Spleen (tissue), 11 donors: ENCODE measurements around the gene NMNAT3. TPM values are rescaled to one million over a fixed set of nuclear protein-coding genes. Genes with fewer than 3 reads are reported as not detected.

Experiments
- DNase-seq: peaks from one replicate; pipeline ENCODE4 v3.0.0-alpha.2; 2020
- H3K27ac ChIP-seq, 8 donors: fragments of 200-600 bp; sonication (generic) in 7 of 8; 1 replicate in 4 of 8; 2 replicates in 4 of 8; pipeline versions ENCODE4 v1.5.0 to v1.8.0; 2016 to 2021; ENCODE audit warnings: inconsistent platforms in 4 of 8, mild to moderate bottlenecking in 4 of 8, moderate library complexity in 1 of 8
- H3K27me3 ChIP-seq, 7 donors: fragments of 200-600 bp; sonication (generic) in 6 of 7; replicated peaks in 1 of 7; 1 replicate in 4 of 7; 2 replicates in 3 of 7; pipeline versions ENCODE4 v1.5.0 to v1.8.0; 2016 to 2021; ENCODE audit warnings: inconsistent platforms in 3 of 7, mild to moderate bottlenecking in 1 of 7
- H3K36me3 ChIP-seq, 6 donors: fragments of 200-600 bp; sonication (generic) in 5 of 6; 1 replicate in 4 of 6; 2 replicates in 2 of 6; pipeline versions ENCODE4 v1.5.0 to v1.8.0; 2016 to 2021; ENCODE audit warnings: inconsistent platforms in 2 of 6
- H3K4me1 ChIP-seq, 6 donors: fragments of 200-600 bp; sonication (generic) in 5 of 6; 1 replicate in 3 of 6; 2 replicates in 3 of 6; pipeline versions ENCODE4 v1.5.0 to v1.8.0; 2016 to 2021; ENCODE audit warnings: inconsistent platforms in 3 of 6
- H3K4me3 ChIP-seq, 8 donors: fragments of 200-600 bp; sonication (generic) in 7 of 8; 1 replicate in 4 of 8; 2 replicates in 4 of 8; pipeline versions ENCODE4 v1.5.0 to v1.8.0; 2016 to 2021; ENCODE audit warnings: inconsistent platforms in 4 of 8, mild to moderate bottlenecking in 4 of 8, moderate library complexity in 2 of 8
- H3K9me3 ChIP-seq, 8 donors: fragments of 200-600 bp; sonication (generic) in 7 of 8; 1 replicate in 4 of 8; 2 replicates in 4 of 8; pipeline versions ENCODE4 v1.5.0 to v1.8.0; 2016 to 2021; ENCODE audit warnings: inconsistent platforms in 4 of 8
- POLR2A ChIP-seq, 3 donors: fragments of 450-650 bp; IDR thresholded peaks; one replicate each; pipeline ENCODE4 v1.5.1; 2017; ENCODE audit warnings: antibody characterized with exemption in 3 of 3, mild to moderate bottlenecking in 1 of 3
- POLR2AphosphoS5 ChIP-seq, 3 donors: sonication (generic); formaldehyde crosslinking; IDR thresholded peaks; one replicate each; pipeline ENCODE4 v1.5.1; 2017; ENCODE audit warnings: antibody characterized with exemption in 3 of 3
- WGBS, 5 donors: extraction: QIAGEN DNeasy Blood & Tissue Kit in 3 of 5; methylation state at CpG; one replicate each; pipeline versions ENCODE4 v1.1.5 to v1.1.7; 2013 to 2018; 5-methylcytosine and 5-hydroxymethylcytosine counted together
- intact Hi-C: fragments of 100-400 bp; cut with DNase I; formaldehyde crosslinking; loops from one replicate; pipeline ENCODE4 v1.15.0; 2023; ENCODE audit warnings: low total_unique reads
- polyA plus RNA-seq, 3 donors: library from polyadenylated mRNA; stranded (reverse); fragments of 200-250 nt; gene quantifications; one replicate each; pipeline ENCODE4 v1.2.1, GENCODE V29; 2013
- total RNA-seq, 7 donors: library from RNA; depleted of rRNA in 3 of 7; stranded (reverse); fragments of >200 nt in 3 of 7; fragmentation: NEBNext Ultra II Directional in 4 of 7; extraction: Animal tissue kit (Norgen Biotek cat#: 25700) in 4 of 7; gene quantifications; one replicate each; pipeline versions ENCODE4 v1.1.0 to v1.2.1, GENCODE V29; 2016 to 2021
- TF ChIP-seq, protein P1 (sequence below), 11 experiments: fragments of 200-600 bp in 7 of 11; fragments of 450-650 bp in 4 of 11; sonication (generic) in 4 of 11; IDR thresholded peaks in 8 of 11; conservative IDR thresholded peaks in 3 of 11; 1 replicate in 7 of 11; 2 replicates in 4 of 11; pipeline versions ENCODE4 v1.4.0 to v1.8.0; 2016 to 2021; ENCODE audit warnings: antibody characterized with exemption in 11 of 11, inconsistent platforms in 4 of 11, mild to moderate bottlenecking in 1 of 11
- donor health status: healthy with polysubstance abuse.
- donor health status: DM: no; HTN: no; CAD: no; lungs with moderate emphysema.
- donor health status: DM: no; HTN: no; CAD: no.
- donor health status: Bipolar disorder and iron deficiency.
- donor health status: healthy.
- donor health status: DM: no; HTN: no; CAD: no.
- donor health status: DM: yes; HTN: yes; CAD: no.

NMNAT3 gene
- total and polyA plus RNA-seq, 10 donors: 2.6 to 12.5 (median 7.0) TPM

DNA sequence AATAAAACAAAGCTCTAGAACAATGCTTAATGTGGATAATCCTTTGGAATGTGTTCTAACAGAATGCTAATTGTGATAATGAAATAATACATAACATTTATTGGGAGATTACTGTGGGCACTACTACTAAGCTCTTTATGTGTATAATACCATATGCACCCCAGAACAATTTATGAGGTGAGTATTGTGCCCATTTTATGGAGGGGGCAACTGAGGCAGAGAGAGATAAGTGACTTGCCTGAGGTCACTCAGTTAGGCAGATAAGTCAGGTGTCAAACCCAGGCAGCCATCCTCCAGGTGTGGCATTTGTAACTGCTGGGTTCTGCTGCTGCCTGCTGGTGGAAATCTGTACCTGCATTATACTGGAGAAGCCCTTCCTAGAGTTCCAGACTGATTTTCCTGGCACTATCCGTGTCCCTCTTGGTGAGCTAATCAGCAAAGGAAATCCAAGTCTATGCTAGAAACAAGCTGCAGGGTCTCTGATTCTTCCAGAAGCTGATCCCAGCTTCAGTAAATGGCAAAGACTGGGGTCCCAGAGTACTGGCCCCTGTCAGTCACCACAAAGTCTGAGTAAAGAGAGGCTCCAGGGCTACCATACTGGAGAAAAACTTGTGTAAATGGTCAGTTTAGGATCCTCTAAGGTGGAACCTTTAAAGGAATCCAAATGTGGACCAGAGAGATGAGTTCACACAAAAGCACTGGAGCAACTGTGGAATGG lies 115.7 kb downstream of the NMNAT3 start:
- H3K9me3 ChIP-seq: no peaks in the 10 kb centered on the region
- peaks cover 0 to 9% (median 0%) of the 10 kb centered on the region in 6 donors for H3K36me3 ChIP-seq
- H3K27ac ChIP-seq: no peak overlapping the region
- H3K4me1 ChIP-seq: no peaks in the 10 kb centered on the region
- no peaks in the 10 kb centered on the region for H3K27me3 ChIP-seq
- WGBS, 5 donors: 43 to 64% (median 56%) methylated on average over 1 of the region's 1 CpG
- intact Hi-C loops: loop anchor here (5.0 kb wide), 1 partner anchor 135 kb away; no protein-coding TSS in a partner anchor
- TF ChIP-seq, protein P1, sequence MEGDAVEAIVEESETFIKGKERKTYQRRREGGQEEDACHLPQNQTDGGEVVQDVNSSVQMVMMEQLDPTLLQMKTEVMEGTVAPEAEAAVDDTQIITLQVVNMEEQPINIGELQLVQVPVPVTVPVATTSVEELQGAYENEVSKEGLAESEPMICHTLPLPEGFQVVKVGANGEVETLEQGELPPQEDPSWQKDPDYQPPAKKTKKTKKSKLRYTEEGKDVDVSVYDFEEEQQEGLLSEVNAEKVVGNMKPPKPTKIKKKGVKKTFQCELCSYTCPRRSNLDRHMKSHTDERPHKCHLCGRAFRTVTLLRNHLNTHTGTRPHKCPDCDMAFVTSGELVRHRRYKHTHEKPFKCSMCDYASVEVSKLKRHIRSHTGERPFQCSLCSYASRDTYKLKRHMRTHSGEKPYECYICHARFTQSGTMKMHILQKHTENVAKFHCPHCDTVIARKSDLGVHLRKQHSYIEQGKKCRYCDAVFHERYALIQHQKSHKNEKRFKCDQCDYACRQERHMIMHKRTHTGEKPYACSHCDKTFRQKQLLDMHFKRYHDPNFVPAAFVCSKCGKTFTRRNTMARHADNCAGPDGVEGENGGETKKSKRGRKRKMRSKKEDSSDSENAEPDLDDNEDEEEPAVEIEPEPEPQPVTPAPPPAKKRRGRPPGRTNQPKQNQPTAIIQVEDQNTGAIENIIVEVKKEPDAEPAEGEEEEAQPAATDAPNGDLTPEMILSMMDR (IDR thresholded peaks at IDR 0.05 in 8 of 11, conservative IDR thresholded peaks at IDR 0.05 in 3 of 11): peak in 10 of 11 experiments; percentile 5 to 54 (median 42)
- TF ChIP-seq POLR2AphosphoS5 (IDR thresholded peaks at IDR 0.05): no peak
- DNase-seq: no peak
- H3K4me3 ChIP-seq: no peak overlapping the region

GRCh38 chr3:139561255-139561817 lies 116.4 kb downstream of the NMNAT3 start:
- H3K4me3 ChIP-seq: no peak overlapping the region
- H3K9me3 ChIP-seq: no peaks in the 10 kb centered on the region
- no peak for DNase-seq
- intact Hi-C loops: loop anchor here (5.0 kb wide), 1 partner anchor 134 kb away; no protein-coding TSS in a partner anchor
- 85 to 95% (median 90%) methylated on average over 7 of the region's 7 CpGs for WGBS, 5 donors
- H3K27ac ChIP-seq: no peak overlapping the region
- TF ChIP-seq POLR2A (IDR thresholded peaks at IDR 0.05) (no peak), POLR2AphosphoS5 (IDR thresholded peaks at IDR 0.05) (no peak)
- TF ChIP-seq, protein P1 (IDR thresholded peaks at IDR 0.05 in 8 of 11, conservative IDR thresholded peaks at IDR 0.05 in 3 of 11): no peak
- no peaks in the 10 kb centered on the region for H3K4me1 ChIP-seq
- peaks cover 0 to 9% (median 0%) of the 10 kb centered on the region in 6 donors for H3K36me3 ChIP-seq
- H3K27me3 ChIP-seq: no peaks in the 10 kb centered on the region

DNA sequence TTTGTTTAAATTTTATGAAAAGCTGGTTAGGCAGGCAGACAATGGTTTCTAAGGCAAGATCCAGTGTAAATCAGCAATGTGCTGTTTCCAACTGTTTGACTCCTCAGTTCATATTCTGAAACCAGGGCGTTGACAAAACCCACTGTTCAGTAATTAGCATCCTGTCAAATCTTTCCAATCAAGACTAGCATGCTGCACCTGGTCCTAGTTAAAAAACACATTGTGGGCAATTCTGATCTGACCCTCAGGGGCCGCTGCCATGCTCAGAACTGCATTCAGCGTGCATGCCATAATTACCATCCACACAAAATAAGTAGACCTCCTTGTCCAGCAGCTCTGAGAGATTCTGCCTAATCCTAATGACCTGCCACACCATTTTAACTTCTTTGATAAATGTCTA lies 117.4 kb downstream of the NMNAT3 start:
- intact Hi-C loops: loop anchor here (5.0 kb wide), 1 partner anchor 133 kb away; no protein-coding TSS in a partner anchor
- no peaks in the 10 kb centered on the region for H3K27me3 ChIP-seq
- H3K9me3 ChIP-seq: no peaks in the 10 kb centered on the region
- no peak for DNase-seq
- 85 to 92% (median 90%) methylated on average over 3 of the region's 3 CpGs for WGBS, 5 donors
- H3K27ac ChIP-seq: no peak overlapping the region
- H3K36me3 ChIP-seq: peaks cover 0 to 9% (median 0%) of the 10 kb centered on the region in 6 donors
- no peak for TF ChIP-seq POLR2A (IDR thresholded peaks at IDR 0.05)
- TF ChIP-seq POLR2AphosphoS5 (IDR thresholded peaks at IDR 0.05): no peak
- TF ChIP-seq, protein P1 (IDR thresholded peaks at IDR 0.05 in 8 of 11, conservative IDR thresholded peaks at IDR 0.05 in 3 of 11): no peak
- no peaks in the 10 kb centered on the region for H3K4me1 ChIP-seq
- H3K4me3 ChIP-seq: no peak overlapping the region

DNA sequence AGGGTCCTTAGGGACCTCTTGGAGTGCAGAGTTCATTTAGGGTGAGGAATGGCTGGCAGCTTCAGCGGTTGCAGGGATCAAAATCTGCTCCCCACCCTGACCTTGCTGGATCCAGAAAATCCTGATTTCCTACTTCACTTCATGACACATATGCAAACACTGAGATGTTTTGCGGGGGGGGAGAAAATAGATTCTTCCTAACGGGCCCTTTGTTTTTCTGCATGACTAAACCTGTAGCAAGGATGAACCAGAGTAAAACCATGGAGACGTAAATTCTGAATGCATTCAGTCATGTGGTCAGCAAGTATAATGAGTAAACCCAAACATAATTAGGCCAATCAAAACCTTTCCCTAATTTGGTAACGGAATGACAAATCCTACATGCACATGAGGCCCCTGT lies 118.2 kb downstream of the NMNAT3 start:
- WGBS, 5 donors: 56 to 92% (median 74%) methylated on average over 4 to 5 of the region's 5 CpGs
- Histone ChIP-seq H3K4me3 (no peak overlapping the region), H3K27ac (no peak overlapping the region), H3K9me3 (no peaks in the 10 kb centered on the region), H3K4me1 (no peaks in the 10 kb centered on the region), H3K36me3 (peaks cover 0 to 9% (median 0%) of the 10 kb centered on the region in 6 donors), H3K27me3 (no peaks in the 10 kb centered on the region)
- no peak for DNase-seq
- intact Hi-C loops: no loop called here
- TF ChIP-seq, protein P1 (IDR thresholded peaks at IDR 0.05 in 8 of 11, conservative IDR thresholded peaks at IDR 0.05 in 3 of 11): no peak
- TF ChIP-seq POLR2AphosphoS5 (IDR thresholded peaks at IDR 0.05) (no peak), POLR2A (IDR thresholded peaks at IDR 0.05) (no peak)
